ENCODE data around the gene C1D. TPM values are rescaled to one million over a fixed set of nuclear protein-coding genes. Genes with fewer than 3 reads are reported as not detected.
"Not testable (repeated sequence)": the region's sequence is repeated elsewhere in the genome, so short reads cannot be mapped to it uniquely, and the experiment has no call there.

C1D gene
- total RNA-seq, 4 donors from 2014 or later = 15.8 to 87.1 (median 53.8) TPM

DNA sequence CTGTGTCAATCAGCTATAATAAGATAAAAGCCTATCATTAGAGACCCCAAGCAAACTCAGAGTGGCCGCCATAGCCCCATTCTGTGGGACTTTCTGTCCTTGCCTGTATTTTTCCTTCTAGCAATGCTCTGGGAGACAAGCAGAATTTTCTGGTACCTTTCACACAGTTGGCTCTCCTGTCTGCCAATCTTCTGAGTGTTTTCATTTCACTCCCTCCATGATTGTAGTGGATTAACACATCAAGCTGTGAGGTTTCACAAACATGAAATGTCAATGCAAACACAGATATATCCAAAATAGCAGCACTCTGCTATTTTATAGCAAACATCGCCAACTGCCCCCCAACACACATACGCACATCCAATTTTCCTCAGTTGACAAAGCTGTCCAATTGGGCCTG is 64.9 kb downstream of the C1D start:
- TF ChIP-seq POLR2A (IDR thresholded peaks at IDR 0.05) = no peak
- TF ChIP-seq, protein P1, sequence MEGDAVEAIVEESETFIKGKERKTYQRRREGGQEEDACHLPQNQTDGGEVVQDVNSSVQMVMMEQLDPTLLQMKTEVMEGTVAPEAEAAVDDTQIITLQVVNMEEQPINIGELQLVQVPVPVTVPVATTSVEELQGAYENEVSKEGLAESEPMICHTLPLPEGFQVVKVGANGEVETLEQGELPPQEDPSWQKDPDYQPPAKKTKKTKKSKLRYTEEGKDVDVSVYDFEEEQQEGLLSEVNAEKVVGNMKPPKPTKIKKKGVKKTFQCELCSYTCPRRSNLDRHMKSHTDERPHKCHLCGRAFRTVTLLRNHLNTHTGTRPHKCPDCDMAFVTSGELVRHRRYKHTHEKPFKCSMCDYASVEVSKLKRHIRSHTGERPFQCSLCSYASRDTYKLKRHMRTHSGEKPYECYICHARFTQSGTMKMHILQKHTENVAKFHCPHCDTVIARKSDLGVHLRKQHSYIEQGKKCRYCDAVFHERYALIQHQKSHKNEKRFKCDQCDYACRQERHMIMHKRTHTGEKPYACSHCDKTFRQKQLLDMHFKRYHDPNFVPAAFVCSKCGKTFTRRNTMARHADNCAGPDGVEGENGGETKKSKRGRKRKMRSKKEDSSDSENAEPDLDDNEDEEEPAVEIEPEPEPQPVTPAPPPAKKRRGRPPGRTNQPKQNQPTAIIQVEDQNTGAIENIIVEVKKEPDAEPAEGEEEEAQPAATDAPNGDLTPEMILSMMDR (IDR thresholded peaks at IDR 0.05) = no peak
- no peak for DNase-seq

DNA sequence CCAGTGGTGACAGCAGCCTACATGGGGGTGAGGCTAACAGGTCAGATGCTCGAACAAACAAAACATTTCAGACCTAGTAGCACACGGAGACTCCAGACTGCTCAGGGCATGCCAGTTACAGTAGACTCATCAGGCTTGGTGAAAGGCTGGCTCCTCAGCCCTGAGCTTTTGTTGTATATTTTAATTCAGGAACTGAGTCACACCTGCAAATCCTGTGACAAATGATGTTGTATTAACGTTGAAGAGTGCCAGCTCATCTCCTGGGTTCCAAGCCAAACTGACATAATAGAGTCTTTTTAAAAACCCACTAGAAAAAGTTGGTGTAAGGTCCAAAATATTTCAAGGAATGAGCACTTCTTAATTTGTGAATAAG is 65.3 kb downstream of the C1D start:
- H3K36me3 ChIP-seq = no peaks in the 10 kb centered on the region
- no peaks in the 10 kb centered on the region for H3K27me3 ChIP-seq
- DNase-seq = no peak
- H3K27ac ChIP-seq = no peak overlapping the region
- TF ChIP-seq, protein P1 (IDR thresholded peaks at IDR 0.05) = no peak
- no peak for TF ChIP-seq POLR2A (IDR thresholded peaks at IDR 0.05)
- no peak overlapping the region for H3K4me3 ChIP-seq
- intact Hi-C loops (cut with DNase I; ENCODE audit: low total_unique reads) = no loop called here
- no peaks in the 10 kb centered on the region for H3K9me3 ChIP-seq
- H3K4me1 ChIP-seq = no peaks in the 10 kb centered on the region

More for the DNA sequence above, 64.9 kb downstream of the C1D start:
- Histone ChIP-seq H3K4me1 (no peaks in the 10 kb centered on the region), H3K27ac (no peak overlapping the region), H3K4me3 (no peak overlapping the region), H3K27me3 (no peaks in the 10 kb centered on the region), H3K36me3 (no peaks in the 10 kb centered on the region), H3K9me3 (no peaks in the 10 kb centered on the region)
- intact Hi-C loops (cut with DNase I; ENCODE audit: low total_unique reads) = no loop called here

DNA sequence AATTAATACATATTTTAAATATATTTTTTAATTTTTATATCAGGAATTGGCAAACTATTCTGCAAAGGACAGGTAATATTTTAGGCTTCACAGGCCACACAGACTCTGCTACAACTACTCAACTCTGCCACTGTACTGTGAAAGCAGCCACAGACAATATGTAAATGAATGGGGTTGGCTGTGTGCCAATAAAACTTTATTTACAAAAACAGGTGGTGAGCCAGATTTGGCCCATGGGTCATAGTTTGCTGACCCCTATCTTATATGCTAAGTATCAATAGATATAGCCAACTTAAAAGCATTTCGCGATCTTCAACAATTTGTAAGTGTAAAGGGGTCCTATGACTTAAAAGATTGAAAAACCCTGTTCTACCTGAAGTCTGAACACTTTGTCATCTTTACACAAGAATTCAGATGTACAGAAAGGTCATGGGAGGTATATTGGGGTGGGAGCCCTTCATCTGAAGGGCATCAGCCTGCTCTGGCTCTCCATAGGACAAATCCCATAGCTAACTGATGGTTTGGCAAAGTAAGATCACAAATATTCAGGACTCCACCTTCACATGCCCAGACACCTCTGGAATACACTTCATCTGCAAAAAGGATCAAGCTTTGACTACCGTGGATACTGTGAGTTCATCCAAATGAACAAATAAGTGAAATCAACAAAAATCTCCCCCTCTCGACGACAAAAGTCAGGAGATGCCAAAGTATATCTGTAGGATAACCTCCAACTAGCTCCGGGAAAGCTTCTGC is 65.9 kb downstream of the C1D start:
- intact Hi-C loops (cut with DNase I; ENCODE audit: low total_unique reads) = no loop called here
- no peak for DNase-seq
- Histone ChIP-seq H3K9me3 (no peaks in the 10 kb centered on the region), H3K27ac (no peak overlapping the region), H3K4me1 (no peaks in the 10 kb centered on the region), H3K4me3 (no peak overlapping the region), H3K36me3 (no peaks in the 10 kb centered on the region), H3K27me3 (no peaks in the 10 kb centered on the region)
- TF ChIP-seq, protein P1 (IDR thresholded peaks at IDR 0.05) = no peak
- no peak for TF ChIP-seq POLR2A (IDR thresholded peaks at IDR 0.05)

DNA sequence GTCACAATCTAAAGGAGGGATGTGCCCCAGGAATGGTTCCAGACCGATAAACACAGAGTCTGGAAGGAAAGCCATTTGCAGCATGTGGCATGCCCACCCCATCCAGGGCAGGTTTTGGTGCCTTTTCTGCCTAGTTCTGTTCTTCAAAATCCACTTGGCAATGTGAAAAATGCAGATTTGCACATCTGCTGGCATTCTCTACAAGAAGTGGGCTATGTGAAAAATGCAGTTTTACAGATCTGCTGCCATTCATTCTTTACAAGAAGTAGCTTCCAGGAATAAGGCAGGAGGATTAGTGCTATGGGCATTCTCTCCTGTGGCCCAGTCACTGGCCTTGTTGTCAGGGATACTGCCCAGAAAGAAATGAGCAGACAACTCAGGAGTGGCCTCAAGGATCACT is 68.1 kb downstream of the C1D start:
- intact Hi-C loops (cut with DNase I; ENCODE audit: low total_unique reads) = no loop called here
- no peak overlapping the region for H3K4me3 ChIP-seq
- no peak for TF ChIP-seq POLR2A (IDR thresholded peaks at IDR 0.05)
- TF ChIP-seq, protein P1 (IDR thresholded peaks at IDR 0.05) = no peak
- H3K9me3 ChIP-seq = no peaks in the 10 kb centered on the region
- H3K27ac ChIP-seq = no peak overlapping the region
- H3K27me3 ChIP-seq = no peaks in the 10 kb centered on the region
- H3K36me3 ChIP-seq = no peaks in the 10 kb centered on the region
- no peak for DNase-seq
- H3K4me1 ChIP-seq = no peaks in the 10 kb centered on the region

DNA sequence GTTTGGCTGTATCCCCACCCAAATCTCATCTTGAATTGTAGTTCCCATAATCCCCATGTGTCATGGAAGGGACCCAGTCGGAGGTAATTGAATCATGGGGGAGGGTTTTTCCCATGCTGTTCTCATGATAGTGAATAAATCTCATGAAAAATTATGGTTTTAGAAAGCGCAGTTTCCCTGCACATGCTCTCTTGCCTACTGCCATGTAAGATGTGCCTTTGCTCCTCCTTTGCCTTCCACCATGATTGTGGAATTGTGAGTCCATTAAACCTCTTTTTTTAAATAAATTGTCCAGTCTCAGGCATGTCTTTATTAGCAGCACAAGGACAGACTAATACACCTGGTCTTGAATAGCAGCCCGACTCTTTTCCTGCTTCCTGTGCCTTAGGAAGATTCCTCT is 68.7 kb downstream of the C1D start:
- H3K9me3 ChIP-seq; intact Hi-C loops (cut with DNase I; ENCODE audit: low total_unique reads); DNase-seq; H3K36me3 ChIP-seq; H3K27me3 ChIP-seq; H3K4me3 ChIP-seq; H3K27ac ChIP-seq; H3K4me1 ChIP-seq: not testable (repeated sequence)

DNA sequence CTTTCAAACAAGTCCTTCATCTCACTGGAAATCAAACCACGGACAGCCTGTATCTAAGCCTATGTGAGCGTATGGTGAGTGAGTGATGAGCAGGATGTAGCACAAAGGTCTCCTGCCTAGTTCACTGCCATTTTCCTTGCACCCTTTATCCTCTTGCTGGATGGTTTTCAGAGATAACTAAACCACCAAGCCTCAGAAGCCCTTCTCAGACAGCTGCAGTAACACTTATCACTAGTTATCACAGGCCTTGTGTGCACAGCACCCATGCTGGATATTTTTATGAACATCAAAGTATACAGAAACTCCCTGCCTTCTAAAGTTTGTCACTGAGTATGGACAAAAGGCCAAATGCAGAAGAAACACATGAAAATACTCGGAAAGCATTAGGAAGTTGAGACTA is 69.5 kb downstream of the C1D start:
- no peaks in the 10 kb centered on the region for H3K9me3 ChIP-seq
- no peaks in the 10 kb centered on the region for H3K27me3 ChIP-seq
- no peaks in the 10 kb centered on the region for H3K4me1 ChIP-seq
- H3K27ac ChIP-seq = no peak overlapping the region
- intact Hi-C loops (cut with DNase I; ENCODE audit: low total_unique reads) = no loop called here
- DNase-seq = no peak
- TF ChIP-seq, protein P1 (IDR thresholded peaks at IDR 0.05) = no peak
- no peak for TF ChIP-seq POLR2A (IDR thresholded peaks at IDR 0.05)
- H3K36me3 ChIP-seq = no peaks in the 10 kb centered on the region
- no peak overlapping the region for H3K4me3 ChIP-seq

Measured in uterus (tissue), 4 donors.